HG03558 (cell line): ENCODE measurements around the gene KCNK18.
"Not testable (repeated sequence)": the region's sequence is repeated elsewhere in the genome, so short reads cannot be mapped to it uniquely, and the experiment has no call there.

Experiments used
- ATAC-seq: cut with Tn5 transposase; IDR thresholded peaks from one replicate; pipeline ENCODE4 v1.9.1; 2021; ENCODE audit warnings: moderate number of reproducible peaks; ENCODE audit not compliant: unreplicated experiment; ENCODE audit errors: extremely low read depth

KCNK18 gene

DNA sequence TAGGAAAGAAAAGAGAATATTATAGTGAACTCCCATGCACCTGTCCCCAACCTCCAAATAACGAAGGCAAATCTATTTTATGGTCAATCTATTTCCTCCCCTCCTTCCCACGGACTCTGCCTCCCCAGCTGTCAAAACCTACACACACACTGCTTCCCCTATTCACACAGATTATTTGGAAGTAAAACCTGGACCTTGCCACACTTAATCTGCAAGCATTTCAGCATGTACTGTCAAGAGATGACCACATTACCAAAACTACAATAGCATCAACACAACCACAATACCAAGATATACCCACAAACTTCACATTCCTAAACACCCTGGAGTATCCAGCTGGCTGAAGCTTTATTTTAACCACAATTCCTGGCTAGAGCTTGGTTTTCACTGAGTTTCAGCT is 27.8 kb upstream of the KCNK18 start:
- ATAC-seq: no peak

GRCh38 chr10:117170244-117170643 is 27.0 kb upstream of the KCNK18 start:
- no peak for ATAC-seq

- ATAC-seq: no peak
These were observed 22.7 kb upstream of the KCNK18 start for GRCh38 chr10:117174439-117175214.

DNA sequence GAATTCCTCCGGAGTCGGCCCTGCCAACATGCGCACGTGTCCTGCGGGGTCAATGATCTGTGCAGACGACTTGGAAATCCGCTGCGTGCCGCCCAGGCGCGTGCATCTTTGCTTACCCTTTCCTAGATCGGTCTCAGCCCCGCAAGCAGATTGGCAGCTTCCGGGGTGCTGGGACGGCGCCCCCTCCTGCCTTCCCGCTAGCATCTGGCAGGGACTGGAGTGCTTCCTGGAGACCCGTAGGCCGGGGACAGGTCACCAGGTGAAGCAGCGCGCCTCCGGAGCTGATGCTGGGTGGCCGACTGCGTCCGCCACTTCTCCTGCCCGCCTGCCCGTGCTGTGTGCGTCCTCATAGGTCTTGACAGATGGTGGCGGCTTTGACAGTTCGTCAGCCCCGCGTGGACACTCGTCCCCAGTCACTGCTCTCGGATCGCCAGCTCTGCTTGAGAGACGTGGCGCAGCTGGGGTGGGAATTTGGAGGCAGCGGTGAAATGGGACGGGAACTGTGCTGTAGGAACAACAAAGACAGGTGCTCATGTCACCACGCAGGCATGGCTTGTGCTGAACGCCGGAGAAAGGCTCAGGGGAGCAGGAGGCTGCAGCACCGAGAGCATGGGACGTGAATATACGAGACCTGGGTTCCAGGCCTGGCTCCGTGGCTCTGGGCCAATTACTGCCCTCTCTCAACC is 21.9 kb upstream of the KCNK18 start:
- no peak for ATAC-seq

DNA sequence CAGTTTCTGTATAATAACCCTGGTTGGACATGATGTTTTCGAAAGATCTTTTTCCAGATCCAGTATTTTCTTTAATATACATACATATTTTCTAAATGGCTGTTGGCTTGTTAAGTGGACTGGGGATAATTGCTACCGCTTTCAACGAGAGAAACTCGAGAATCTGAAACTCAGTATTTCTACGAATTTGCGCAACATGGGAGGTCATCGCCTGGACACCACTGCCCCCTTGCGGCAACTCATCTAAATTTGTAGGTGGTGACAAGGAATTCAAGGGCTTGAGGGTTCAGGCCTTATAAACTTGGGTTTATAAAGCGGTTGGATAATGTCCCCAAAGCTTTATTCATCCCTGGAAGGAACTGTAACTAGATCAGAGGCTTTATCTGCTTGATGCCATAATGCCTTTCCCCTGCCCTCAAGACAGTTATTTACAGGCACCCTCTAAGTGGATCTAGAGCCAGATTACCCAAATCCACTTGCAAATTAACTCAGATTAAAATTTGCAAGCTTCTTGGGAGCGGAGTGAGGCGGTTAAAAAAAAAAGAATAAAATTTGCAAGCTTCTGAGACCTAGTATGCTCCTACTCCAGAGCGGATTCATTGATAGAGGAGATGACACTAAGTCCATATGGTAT is 21.3 kb upstream of the KCNK18 start:
- no peak for ATAC-seq

- no peak for ATAC-seq
These were observed 19.1 kb upstream of the KCNK18 start for GRCh38 chr10:117178190-117178589.

DNA sequence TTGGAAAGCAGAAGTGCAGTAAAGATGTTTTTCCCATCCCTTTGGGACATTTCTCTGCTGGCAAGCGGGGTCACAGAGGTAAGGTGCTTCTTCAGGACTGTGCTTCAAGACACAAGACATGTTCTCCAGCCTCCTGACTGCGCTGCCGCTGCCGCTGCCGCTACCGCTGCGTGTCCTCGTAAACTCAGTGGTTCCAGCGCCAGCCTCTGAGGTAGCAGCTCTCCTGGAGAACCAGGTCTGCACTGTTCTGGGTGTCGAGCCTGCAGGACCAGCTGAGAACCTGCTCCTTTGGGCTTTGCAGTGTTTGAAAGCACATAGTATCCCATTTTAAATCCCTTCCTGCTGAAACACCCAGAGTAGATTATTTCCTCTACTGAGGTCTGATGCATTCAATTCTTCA is 13.0 kb upstream of the KCNK18 start:
- ATAC-seq: no peak

- ATAC-seq: no peak
These were observed 12.5 kb upstream of the KCNK18 start for GRCh38 chr10:117184821-117185220.

DNA sequence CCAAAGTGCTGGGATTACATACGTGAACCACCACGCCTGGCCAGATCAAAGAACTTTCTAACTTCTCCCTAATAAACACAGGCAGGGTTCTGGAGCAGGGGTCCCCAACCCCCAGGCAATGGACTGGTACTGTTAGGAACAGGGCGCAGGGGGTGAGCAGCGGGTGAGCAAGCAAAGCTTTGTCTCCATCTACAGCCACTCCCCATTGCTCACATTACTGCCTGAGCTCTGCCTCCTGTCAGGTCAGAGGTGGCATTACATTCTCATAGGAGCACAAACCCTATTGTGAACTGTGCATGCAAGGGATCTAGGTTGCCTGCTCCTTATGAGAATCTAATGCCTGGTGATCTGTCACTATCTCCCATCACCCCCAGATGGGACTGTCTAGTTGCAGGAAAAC is 11.5 kb upstream of the KCNK18 start:
- not testable (repeated sequence) for ATAC-seq

DNA sequence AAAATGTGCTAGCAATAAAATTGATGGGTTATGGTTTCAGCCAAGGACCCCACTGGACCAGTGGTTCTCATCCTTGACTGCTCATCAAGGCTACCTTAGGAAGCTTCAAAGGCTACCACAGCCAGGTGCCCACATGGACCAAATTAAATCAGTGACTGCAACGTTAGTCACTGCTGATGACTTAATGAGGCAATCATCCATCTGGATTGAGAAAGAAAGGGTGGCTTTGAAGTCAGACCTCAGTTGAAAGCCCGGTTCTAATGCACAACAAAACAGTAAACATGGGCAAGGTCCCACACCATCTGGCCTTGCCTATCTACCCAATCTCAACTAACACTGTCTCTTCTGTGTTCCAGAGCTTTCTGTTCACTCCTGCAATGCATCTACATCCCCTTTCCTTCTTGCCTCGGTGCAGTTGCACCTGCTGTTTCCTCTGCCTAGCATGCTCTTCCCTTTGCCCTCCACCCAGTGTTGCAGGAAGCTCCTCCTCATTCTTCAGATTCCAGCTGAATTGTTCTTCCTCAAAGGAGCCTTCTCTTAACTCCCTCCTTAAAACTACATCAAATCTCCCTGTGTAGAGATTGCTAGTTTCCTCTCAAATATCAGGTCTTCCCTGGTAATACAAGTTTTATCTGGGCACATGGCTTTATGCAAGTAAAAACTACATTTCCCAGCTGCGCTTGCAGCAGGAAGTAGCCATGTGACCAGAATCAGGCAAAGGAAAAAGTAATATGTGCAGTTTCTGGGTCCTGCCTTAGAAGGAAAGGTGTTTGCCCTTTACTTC is 10.3 kb upstream of the KCNK18 start:
- ATAC-seq: no peak

DNA sequence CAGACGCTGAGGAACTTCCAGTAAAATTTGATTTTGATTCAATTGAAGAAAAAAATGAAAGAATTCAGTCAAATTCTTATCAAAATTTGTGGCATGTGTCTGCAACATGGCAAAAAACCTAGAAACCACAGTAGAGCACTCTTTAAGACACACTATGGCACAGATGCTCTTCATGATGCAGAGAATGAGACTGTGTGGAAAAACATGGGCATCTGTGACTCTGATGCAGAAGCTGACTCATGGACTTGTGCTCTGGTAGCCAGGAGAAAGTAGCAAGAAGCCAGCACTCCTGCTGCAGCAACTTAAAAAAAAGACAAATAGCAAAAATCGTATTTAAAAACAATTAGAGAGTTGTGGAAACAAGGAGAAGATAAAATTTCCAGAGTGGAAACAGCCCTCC is 8.9 kb upstream of the KCNK18 start:
- no peak for ATAC-seq

DNA sequence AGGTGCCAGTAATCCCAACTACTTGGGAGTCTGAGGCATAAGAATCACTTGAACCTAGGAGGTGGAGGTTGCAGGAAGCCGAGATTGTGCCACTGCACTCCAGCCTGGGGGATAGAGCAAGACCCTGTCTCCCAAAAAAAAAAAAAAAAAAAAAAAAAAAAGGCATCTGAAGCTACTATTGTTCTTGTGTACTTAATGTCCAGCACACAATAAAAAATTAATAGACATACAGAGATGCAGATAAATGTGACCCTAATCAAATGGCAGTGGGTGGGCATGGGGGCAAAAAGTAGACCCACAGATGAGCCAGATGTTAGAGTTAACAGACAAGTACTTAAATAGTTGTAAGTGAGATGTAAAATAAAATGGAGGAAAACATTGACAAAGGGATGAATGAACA is 7.7 kb upstream of the KCNK18 start:
- ATAC-seq: no peak

DNA sequence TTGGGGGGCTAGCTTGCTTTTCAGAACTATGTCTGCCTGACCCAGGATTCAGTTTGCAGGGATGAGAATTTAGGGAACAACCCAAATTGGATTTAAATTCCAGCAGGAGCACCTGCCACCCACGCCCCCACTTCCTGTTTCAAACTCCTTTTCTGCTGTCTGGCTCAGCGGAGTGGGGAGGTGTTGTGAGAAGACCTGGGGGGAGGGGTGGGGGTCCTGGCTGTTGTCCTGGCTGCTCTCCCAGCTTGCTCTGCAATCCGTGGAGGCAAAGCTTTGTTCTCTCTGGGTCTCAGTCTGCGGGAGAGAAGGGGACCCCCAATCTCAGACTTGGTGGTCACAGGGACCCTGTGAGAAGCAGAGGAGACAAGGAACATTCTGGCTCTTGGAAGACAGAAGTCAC is 799 bp downstream of the KCNK18 start:
- no peak for ATAC-seq

GRCh38 chr10:117201826-117202225 is 4.5 kb downstream of the KCNK18 start:
- ATAC-seq: no peak

DNA sequence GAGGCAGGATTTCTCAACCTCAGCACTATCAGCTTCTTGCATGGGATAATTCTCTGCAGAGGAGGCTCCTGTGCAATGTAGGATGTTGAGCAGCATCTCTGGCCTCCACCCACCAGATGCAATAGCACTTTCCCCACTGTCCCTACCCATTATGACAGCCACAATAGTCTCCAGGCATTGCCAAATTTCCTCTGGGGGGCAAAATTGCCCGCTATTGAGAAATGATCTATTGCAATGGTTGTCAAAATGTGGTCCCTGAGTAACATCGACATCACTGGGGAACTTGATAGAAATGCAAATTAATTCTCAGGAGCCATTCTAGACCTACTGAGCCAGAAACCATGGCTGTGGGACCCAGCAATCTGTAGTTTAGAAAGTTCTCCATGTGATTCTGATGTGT is 7.0 kb downstream of the KCNK18 start:
- ATAC-seq: no peak

DNA sequence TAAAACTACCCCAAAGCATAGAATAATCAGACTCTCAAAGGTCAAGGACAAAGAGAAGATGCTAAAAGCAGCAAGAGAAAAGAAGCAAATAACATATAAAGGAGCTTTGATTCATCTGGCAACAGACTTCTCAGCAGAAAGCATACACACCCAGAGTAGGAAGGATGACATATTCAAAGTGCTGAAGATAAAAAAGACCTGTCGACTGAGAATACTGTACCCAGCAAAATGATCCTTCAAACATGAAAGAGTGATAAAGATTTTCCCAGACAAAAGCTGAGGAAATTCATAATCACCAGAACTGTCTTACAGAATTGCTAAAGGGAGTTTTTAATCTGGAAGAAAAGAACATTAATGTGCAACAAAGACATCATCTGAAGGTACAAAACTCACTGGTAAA is 14.9 kb downstream of the KCNK18 start:
- no peak for ATAC-seq

DNA sequence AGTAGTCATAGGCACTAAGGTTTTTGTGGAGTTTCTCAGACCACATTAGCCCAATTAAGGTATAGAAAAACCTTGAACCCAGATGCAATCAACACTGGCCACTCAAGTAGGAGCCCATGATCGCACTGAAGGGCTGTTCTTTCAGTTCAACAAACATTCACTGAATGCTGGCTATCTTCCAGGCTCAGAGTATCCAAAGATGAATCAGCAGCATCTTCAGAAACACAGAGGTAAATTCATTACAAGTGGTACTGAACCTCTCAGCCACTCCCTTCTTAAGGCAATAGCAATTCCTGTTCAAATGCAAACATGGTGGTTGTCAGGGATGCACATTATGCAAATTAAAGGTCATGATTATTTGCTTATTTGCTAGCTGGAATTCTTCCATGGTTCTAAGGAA is 17.1 kb downstream of the KCNK18 start:
- ATAC-seq: no peak

DNA sequence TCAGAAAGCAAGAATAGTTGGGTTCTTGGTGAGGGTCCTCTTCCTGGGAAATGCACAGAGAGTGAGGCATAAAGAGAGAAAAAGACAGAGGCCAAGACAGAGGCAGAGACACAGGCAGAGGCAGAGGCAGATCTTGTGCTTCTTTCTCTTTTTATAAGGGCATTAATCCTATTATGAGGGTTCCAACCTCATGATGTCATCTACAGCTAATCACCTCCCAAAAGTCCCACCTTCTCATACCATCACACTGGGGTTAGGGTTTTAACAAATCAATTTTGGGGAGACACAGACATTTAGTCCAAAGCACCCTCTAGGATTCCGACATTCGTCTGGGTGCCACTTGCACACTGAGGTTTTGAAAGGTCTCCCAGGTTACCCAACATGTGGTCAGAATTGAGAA is 17.8 kb downstream of the KCNK18 start:
- no peak for ATAC-seq

DNA sequence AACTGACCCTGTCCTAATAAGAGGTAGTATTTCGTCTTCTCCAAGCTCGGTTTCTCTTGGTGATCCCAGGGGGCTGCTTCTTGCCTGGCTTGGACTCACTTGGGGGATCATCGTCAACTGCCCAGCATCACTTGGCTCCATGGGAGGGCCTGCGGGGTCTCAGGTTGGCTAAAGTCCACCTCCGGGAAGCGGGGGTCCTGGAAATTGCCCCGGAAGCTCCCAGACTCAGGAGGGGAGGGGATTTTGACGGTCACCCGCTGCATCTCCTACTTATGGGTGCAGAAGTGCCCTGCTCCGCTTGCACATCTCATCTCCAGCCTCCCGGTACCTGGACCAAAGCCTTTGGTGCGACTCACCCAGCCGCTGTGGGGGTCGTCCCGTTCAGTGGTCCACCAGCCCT is 18.7 kb downstream of the KCNK18 start:
- no peak for ATAC-seq

GRCh38 chr10:117216611-117217195 is 19.4 kb downstream of the KCNK18 start:
- ATAC-seq: no peak
